MCF 10A (cell line): ENCODE measurements around the gene MACROD1. TPM values are rescaled to one million over a fixed set of nuclear protein-coding genes. Genes with fewer than 3 reads are reported as not detected.

Source experiments
- BruUV-seq: library from RNA; stranded (reverse); fragments of 400-500 nt; replicated peaks from 2 replicates; lab custom pipeline; 2021; lab: Mats Ljungman, UMichigan
- CTCF ChIA-PET: fragments of 300-600 bp; sonication (Branson Sonifier 250); formaldehyde crosslinking; extraction: SDS; loops from one replicate; lab custom pipeline; 2021; ENCODE audit warnings: antibody characterized with exemption, inconsistent platforms; lab: Yijun Ruan, JAX
- POLR2A ChIA-PET: fragments of 300-600, 350-650 bp; sonication (Branson Sonifier 250); formaldehyde crosslinking; extraction: SDS; loops from one replicate; lab custom pipeline; 2020; ENCODE audit warnings: antibody characterized with exemption, inconsistent platforms; lab: Yijun Ruan, JAX
- DNase-seq: peaks from one replicate; pipeline ENCODE4 v3.0.0-alpha.2; 2018; ENCODE audit not compliant: unreplicated experiment
- H3K27ac Mint-ChIP-seq: one replicate; pipeline ENCODE4 v1.8.0; 2022; ENCODE audit warnings: mild to moderate bottlenecking, low read depth, mixed read lengths; ENCODE audit not compliant: unreplicated experiment
- H3K27me3 Mint-ChIP-seq: one replicate; pipeline ENCODE4 v1.8.0; 2022; ENCODE audit warnings: mixed read lengths; ENCODE audit not compliant: insufficient read depth, unreplicated experiment
- H3K36me3 Mint-ChIP-seq: one replicate; pipeline ENCODE4 v1.8.0; 2022; ENCODE audit warnings: mild to moderate bottlenecking, moderate library complexity, mixed read lengths; ENCODE audit not compliant: insufficient read depth, unreplicated experiment
- H3K4me1 Mint-ChIP-seq: one replicate; pipeline ENCODE4 v1.8.0; 2022; ENCODE audit warnings: mixed read lengths; ENCODE audit not compliant: insufficient read depth, unreplicated experiment
- H3K4me3 Mint-ChIP-seq: one replicate; pipeline ENCODE4 v1.8.0; 2022; ENCODE audit warnings: mild to moderate bottlenecking, moderate library complexity, mixed read lengths; ENCODE audit not compliant: unreplicated experiment
- H3K9me3 Mint-ChIP-seq: one replicate; pipeline ENCODE4 v1.8.0; 2022; ENCODE audit warnings: mixed read lengths; ENCODE audit not compliant: unreplicated experiment
- CTCF ChIP-seq: fragments of 200-600 bp; IDR thresholded peaks from one replicate; pipeline ENCODE4 v1.8.0; 2022; ENCODE audit warnings: antibody characterized with exemption, mild to moderate bottlenecking; ENCODE audit not compliant: unreplicated experiment
- intact Hi-C: fragments of 100-400 bp; cut with micrococcal nuclease; formaldehyde crosslinking; loops from 2 replicates; pipeline ENCODE4 v1.14.1; 2022
- total RNA-seq: library from RNA; stranded (reverse); gene quantifications from 2 replicates; pipeline ENCODE4 v1.2.3, GENCODE V29; 2022

MACROD1 gene
- total RNA-seq, 1 experiment from 2014 or later: 15.1 TPM

GRCh38 chr11:64209563-64209843 lies 43.6 kb upstream of the MACROD1 start:
- no peaks in the 10 kb centered on the region for H3K27me3 Mint-ChIP-seq
- H3K36me3 Mint-ChIP-seq: peaks cover 22% of the 10 kb centered on the region
- H3K4me3 Mint-ChIP-seq: no peak overlapping the region
- ChIA-PET POLR2A (interaction anchor here (0.8 kb wide), 1 partner anchor 43 kb away, joined by 5 read pairs; no protein-coding TSS in a partner anchor), CTCF (no interaction called here)
- no peak for DNase-seq
- H3K9me3 Mint-ChIP-seq: no peaks in the 10 kb centered on the region
- intact Hi-C loops: no loop called here
- BruUV-seq: no TSS peak
- TF ChIP-seq CTCF: no peak
- H3K4me1 Mint-ChIP-seq: peaks cover 3% of the 10 kb centered on the region
- H3K27ac Mint-ChIP-seq: no peak overlapping the region

- no peaks in the 10 kb centered on the region for H3K9me3 Mint-ChIP-seq
- no TSS peak for BruUV-seq
- H3K27me3 Mint-ChIP-seq: no peaks in the 10 kb centered on the region
- H3K4me1 Mint-ChIP-seq: peaks cover 8% of the 10 kb centered on the region
- intact Hi-C loops: no loop called here
- no peak for TF ChIP-seq CTCF
- no peak overlapping the region for H3K4me3 Mint-ChIP-seq
- ChIA-PET CTCF (no interaction called here), POLR2A (interaction anchor here (0.5 to 1.1 kb wide), 5 partner anchors 15 to 76 kb away, joined by 3 to 4 read pairs (median 3); partner anchors contain the start of genes NUDT22, STIP1 and TRPT1)
- H3K36me3 Mint-ChIP-seq: peaks cover 27% of the 10 kb centered on the region
- no peak for DNase-seq
- H3K27ac Mint-ChIP-seq: no peak overlapping the region
Observed at GRCh38 chr11:64208796-64209562, 43.1 kb upstream of the MACROD1 start.

GRCh38 chr11:64208086-64208795 lies 42.3 kb upstream of the MACROD1 start:
- peaks cover 10% of the 10 kb centered on the region for H3K4me1 Mint-ChIP-seq

More at GRCh38 chr11:64208086-64208795, 42.3 kb upstream of the MACROD1 start:
- intact Hi-C loops: no loop called here
- CTCF ChIA-PET: interaction anchor here (0.8 kb wide), 1 partner anchor 16 kb away, joined by 3 read pairs; no protein-coding TSS in a partner anchor
- Mint-ChIP-seq H3K9me3 (no peaks in the 10 kb centered on the region), H3K27me3 (no peaks in the 10 kb centered on the region), H3K36me3 (peaks cover 34% of the 10 kb centered on the region), H3K4me3 (no peak overlapping the region), H3K27ac (no peak overlapping the region)
- POLR2A ChIA-PET: interaction anchor here (0.5 to 1.1 kb wide), 6 partner anchors 16 to 427 kb away, joined by 3 to 4 read pairs (median 3); partner anchors contain the start of genes NUDT22, STIP1 and TRPT1
- no peak for TF ChIP-seq CTCF
- DNase-seq: no peak
- no TSS peak for BruUV-seq
